Non-pigmented ciliary epithelial cell (primary cell): ENCODE results near the gene LMCD1.

Experiments used
- DNase-seq: peaks from one replicate; pipeline ENCODE4 v3.0.0-alpha.2; 2010; ENCODE audit warnings: low read depth

LMCD1 gene

DNA sequence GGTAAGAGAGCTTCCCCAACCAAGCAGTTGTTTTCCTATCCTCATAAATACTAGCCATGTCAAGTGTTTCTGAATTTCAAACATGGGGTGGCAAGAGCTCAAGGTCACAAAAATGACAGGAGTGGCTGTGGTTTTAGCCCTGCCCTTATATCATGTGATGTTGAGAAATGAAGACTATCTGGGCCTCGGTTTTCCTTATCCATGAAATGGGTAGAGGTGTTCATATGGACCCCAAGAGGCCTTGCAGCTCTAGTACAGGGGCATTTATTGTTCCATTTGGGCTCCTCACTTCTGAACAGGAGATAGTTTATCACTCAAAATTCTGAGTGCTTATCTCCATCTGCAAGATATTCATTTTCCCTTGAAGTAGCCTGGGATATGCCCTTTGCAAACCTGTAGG is 35.8 kb downstream of the LMCD1 start:
- no peak for DNase-seq

GRCh38 chr3:8538223-8538622 is 36.6 kb downstream of the LMCD1 start:
- no peak for DNase-seq

DNA sequence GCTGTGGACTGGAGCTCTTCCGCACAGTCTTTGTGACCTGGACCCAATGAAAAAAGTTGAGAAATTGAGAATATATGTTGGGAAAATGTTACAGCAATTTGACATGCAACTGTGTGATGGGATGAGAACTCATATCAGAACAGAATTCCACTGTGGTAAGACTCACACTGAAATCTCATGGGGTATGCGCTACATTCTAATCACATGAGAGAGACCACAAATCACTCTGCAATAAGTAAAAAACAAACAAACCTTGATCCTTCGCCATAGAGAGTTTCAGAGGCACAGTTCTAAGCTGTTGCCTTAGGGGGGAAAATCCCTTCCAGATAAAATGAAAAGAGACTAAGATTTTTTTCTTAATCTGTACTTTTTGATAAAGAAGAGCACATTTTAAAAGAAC is 37.3 kb downstream of the LMCD1 start:
- DNase-seq: peak; percentile 78

- DNase-seq: no peak
These were observed 37.8 kb downstream of the LMCD1 start for GRCh38 chr3:8539419-8539818.

- no peak for DNase-seq
These were observed 38.8 kb downstream of the LMCD1 start for GRCh38 chr3:8540456-8540855.

GRCh38 chr3:8541486-8541885 is 39.9 kb downstream of the LMCD1 start:
- DNase-seq: no peak

DNA sequence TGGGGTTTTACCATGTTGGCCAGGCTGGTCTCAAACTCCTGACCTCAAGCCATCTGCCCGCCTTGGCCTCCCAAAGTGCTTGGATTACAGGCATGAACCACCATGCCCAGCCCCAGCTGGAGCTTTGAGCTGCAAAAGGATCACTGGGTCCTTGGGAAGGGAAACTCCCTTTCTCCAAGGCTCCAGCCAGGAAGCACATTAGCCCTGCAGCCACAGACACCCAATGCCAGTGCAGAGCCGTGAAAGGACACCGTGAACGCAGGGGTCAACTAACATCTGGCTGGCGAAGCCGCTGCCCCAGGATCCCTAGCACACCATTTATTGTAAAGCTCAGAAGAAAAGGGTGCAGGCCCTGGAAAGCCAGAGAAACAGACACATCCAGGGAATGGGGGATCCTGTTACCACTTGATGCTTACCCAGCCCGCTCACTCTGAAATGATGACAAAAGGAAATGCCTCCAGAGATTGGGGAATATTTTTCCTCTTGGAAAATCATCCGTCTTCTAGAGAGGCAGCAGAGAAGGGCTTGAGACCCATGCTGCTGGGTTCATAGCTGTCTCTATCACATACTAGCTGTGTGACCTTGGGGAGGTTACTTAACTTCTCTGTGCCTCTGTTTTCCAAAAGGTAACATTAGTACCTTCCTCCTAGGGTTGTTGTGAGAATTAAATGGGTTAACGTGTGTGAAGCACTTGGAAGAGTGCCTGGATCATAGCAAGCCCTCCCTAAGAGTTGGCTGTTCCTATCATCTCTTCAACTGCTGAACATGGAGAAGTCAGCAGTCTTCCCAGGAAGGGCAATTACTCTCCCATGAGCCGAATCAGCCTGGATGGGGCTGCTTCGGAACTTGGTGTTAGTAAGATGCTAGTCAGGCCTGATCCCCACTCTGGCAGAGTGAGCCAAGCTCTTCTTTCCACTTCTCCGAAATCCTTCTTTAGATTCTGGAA is 40.8 kb downstream of the LMCD1 start:
- DNase-seq: no peak

- DNase-seq: no peak
These were observed 45.0 kb downstream of the LMCD1 start for GRCh38 chr3:8546609-8547008.

DNA sequence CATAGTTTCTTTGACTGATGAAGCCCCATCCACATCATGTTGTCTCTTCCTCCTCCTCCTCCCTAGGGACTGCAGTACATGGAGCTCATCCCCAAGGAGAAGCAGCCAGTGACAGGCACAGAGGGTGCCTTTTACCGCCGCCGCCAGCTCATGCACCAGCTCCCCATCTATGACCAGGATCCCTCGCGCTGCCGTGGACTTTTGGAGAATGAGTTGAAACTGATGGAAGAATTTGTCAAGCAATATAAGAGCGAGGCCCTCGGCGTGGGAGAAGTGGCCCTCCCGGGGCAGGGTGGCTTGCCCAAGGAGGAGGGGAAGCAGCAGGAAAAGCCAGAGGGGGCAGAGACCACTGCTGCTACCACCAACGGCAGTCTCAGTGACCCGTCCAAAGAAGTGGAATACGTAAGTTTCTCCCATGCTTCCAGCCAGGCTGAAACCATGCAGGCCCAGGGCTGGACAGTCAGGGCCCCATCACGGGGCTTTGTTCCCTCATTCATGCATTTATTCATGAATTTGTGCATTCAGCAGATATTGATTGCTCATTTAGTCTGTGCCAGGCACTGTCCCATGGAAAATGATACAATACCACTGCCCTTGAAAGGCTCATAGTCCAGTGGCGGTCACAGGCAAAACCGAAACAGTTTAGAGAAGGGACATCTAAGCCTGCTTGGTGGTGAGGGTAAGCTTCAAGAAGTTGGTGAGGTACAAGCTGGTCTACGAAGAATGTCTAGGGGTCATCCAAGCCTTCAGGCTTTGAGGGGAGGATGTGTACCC is 47.1 kb downstream of the LMCD1 start:
- DNase-seq: no peak

DNA sequence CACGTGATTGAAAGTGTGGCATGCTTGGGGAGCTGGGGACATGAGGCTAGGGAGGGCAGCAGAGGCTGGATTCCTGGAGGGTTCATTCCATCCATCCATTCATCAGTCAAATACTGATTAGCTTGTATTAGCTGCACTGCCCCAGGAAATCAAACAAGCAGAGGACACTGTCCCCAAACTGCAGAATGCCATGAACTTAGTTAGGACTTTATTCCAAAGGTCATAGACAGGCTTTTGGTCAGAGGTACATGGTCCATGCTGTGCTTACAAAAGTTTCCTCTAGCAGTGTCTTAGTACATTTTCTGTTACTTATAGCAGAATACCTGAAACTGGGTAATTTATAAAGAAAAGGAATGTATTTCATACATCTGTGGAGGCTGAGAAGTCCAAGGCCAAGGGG is 47.7 kb downstream of the LMCD1 start:
- DNase-seq: no peak

- DNase-seq: no peak
These were observed 49.0 kb downstream of the LMCD1 start for GRCh38 chr3:8550611-8551010.

- no peak for DNase-seq
These were observed 50.7 kb downstream of the LMCD1 start for GRCh38 chr3:8552223-8552762.

- no peak for DNase-seq
These were observed 51.8 kb downstream of the LMCD1 start for GRCh38 chr3:8553405-8553804.

GRCh38 chr3:8554696-8555095 is 53.1 kb downstream of the LMCD1 start:
- no peak for DNase-seq

- no peak for DNase-seq
These were observed 53.6 kb downstream of the LMCD1 start for GRCh38 chr3:8555113-8555661.

DNA sequence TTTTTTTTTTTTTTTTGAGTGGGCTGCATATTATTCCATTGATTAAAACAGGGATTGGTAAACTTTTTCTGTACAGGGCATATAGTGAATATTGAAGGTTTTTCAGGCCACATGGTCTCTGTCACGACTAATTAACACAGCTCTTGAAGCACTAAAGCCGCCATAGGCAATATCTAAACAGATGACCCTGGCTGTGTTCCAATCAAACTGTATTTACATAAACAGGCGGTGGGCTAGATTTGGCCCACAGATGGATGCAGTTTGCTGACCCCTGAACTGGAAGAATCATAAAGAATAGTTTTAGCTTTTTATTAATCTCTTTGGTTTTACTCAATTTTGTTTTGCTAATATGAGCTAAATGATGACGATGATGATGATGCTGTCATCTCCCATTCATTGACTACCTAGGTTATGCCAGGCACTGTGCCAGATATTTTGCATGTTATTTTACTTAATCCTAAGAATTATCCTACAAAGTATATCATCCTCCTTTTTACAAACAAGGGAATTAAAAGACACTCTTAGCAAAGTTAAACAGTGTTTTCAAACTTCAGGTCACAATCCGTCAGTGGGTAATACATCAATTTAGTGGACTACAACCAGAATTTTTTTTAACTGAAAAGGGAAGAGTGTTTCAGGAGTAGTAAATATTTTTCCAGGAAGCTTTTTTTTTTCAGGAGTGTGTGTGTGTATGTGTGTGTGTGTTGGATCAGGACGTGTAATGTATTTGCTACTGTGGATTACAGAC is 54.3 kb downstream of the LMCD1 start:
- no peak for DNase-seq

DNA sequence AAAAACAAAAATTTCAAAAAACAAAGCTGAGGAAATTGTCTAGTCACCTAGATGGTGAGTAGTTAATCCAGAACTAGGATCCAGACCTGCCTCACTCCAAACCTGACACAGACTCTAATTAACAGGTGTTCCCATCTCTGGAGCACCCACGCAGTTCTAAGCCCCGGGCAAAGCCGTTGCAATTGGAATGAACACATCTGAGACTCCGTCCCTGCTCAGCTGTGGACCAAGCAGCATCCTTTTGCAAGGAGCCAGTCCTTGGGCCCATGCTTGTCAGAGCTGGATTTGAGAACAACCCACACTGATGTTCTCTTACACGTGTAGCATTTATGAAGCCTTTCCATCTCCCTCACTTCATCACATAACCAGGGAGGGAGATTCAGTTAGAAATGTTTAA is 54.8 kb downstream of the LMCD1 start:
- DNase-seq: no peak

DNA sequence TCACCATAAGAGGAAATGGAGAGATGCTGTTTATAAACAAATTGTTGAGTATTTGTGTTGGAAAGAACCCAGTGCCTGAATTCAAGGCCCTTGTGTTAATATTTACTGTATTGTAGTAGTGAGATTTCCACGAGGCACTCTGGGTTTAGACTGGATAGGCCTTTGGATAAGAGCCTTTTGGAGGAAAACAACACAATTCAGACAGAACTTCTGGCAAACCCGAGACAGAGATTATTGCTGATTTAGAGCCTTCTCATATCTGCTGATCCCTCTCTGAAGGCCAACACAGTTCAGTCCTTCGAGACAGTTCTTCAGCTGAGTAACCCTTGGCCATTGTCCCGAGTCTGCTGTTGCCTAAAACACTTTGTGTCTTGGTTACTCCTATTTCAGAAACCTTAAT is 55.7 kb downstream of the LMCD1 start:
- no peak for DNase-seq

GRCh38 chr3:8558645-8559044 is 57.0 kb downstream of the LMCD1 start:
- DNase-seq: no peak

GRCh38 chr3:8559351-8559750 is 57.7 kb downstream of the LMCD1 start:
- DNase-seq: no peak

GRCh38 chr3:8560366-8561007 is 58.9 kb downstream of the LMCD1 start:
- DNase-seq: peak; percentile 100
